Tongue (tissue), 2 donors: ENCODE data around the gene PLA2G4A. TPM values are rescaled to one million over a fixed set of nuclear protein-coding genes. Genes with fewer than 3 reads are reported as not detected.
"Not testable (repeated sequence)": the region's sequence is repeated elsewhere in the genome, so short reads cannot be mapped to it uniquely, and the experiment has no call there.

Source experiments
- DNase-seq: peaks from one replicate; pipeline ENCODE4 v3.0.0-alpha.2; 2015
- total RNA-seq: library from RNA; depleted of rRNA; stranded (reverse); fragments of >200 nt; gene quantifications from one replicate; pipeline ENCODE4 v1.2.3, GENCODE V29; 2014

The PLA2G4A gene
- total RNA-seq, 1 donor from 2014 or later = 8.4 TPM

DNA sequence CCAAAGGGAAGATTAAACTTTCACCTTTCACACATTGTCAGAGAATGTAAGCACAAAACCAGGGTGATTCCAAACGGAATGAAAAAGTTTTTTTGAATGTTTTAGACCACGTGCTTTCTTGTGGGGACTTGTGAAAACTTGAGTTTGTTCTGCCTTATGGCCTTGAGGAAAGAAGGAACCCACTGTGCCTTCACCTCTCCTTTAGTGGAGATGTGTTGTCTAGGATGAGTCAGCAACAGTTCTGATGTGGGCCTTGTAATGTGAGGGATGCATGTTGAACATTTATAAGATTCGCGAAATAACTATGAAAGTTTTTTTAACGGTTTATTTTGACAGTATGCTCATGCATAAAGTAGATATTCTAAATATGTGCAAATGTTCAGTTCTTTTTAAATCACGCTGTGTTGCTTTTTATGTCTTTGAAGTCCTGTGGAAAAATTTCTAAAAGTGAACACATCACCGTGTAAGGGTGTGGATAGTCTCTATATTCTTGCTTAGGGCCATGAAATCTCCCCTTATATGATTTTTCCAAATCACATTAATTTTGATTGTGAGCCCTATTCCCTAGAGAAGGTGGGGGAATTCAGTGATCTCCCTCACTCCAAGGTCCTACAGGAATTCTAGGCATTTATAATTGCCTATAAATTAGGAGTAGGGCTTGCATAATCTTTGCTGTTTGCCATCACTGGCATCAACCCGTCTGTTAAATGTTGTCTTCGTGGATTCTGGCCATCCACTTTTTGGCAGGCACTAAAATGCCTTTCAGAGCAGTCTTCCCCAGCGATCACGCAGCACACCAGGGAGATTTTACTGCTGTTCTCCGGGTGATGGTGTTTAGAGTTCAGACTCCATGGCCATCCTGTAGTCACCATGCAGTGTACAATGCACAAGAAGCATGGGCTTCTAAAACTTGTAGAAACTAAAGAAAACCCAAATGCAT lies 47.4 kb downstream of the PLA2G4A start:
- no peak for DNase-seq

DNA sequence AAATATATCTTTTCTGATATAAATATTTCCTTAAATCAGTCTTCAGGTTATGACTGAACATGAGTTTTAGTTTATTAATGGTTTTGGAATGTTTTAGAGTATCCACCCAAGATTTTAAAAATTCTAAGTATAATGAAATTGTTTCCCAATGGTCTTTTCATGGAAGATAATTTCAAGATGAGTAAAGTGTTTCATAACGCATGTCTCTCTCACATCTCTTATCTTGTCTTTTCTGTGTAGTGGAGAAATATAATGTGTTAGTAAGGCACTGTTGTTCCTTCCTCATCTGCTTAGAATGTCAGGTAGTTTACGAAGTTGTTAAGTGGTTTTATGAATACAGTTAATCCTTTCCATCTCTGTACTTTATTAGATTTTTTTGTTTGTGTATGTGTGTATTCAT lies 49.6 kb downstream of the PLA2G4A start:
- no peak for DNase-seq

DNA sequence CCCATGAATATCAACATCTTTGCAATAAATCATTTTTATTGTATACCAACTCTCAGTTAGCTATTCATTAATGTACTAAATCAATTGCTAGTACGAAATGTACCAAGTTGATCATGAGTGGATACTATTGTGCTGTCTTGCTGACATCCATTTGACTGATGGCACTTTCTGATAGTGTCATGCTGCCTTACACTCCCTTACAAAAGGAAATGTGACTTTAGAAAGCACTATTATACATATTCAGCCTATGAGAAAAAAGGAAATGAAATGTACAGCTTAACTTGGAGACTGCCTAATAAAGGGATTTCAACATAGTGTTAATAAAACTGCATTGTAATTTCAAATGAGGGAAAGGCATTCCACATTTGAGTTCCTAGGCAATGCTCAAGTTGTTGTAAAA lies 52.2 kb downstream of the PLA2G4A start:
- no peak for DNase-seq

DNA sequence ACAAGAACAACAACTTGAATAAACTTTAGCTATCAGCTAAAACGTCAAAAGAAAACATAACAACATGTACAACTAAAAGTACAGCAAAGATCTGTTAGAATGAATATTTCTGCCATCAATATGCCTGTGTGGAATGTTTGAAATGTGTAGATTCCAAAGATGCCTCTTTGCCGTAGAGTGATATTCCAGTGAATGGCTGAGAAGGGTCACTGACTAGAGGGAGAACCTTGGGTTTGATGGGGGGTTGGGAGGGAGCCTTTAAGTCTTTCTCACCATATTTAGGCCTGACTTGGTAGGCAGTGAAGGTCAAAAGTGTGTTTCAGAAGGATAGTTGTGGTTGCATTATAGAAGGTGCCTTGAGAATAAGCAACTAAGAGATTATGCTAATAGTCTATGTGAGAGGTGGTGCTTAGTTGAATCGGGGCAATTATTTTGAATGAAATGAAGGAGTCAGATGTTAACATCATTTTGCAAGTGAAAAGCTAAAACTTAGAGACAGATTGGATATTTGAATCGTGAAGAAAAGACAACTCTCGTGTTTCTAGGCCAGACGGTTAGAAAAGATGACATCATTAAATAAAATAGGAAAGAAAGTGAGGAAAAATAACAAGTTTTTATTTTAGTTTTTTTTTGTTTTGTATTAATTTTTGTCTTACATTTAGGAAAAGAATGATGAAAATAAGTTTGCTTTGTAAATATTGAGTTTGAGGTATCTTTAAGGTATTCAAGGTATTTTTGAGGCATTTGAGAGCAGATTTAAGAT lies 53.8 kb downstream of the PLA2G4A start:
- DNase-seq = no peak

DNA sequence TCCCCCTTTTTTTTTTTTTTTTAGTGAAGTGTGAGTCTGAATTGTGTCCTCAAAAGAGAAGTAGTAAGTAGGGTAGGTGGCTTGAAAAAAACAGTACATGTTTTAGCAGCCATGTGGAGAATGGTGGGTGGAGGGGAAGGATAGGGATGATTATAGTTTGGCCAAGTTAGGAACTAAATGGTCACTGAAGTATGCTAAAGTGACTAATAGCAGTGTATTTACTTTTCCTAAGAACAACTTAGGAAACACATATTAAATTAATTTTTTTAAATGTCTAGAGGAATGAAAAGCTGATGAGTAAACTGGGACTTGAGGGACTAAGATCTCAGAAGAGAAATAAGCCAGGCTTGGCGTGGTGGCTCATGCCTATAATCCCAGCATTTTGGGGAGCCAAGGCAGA lies 55.5 kb downstream of the PLA2G4A start:
- no peak for DNase-seq

DNA sequence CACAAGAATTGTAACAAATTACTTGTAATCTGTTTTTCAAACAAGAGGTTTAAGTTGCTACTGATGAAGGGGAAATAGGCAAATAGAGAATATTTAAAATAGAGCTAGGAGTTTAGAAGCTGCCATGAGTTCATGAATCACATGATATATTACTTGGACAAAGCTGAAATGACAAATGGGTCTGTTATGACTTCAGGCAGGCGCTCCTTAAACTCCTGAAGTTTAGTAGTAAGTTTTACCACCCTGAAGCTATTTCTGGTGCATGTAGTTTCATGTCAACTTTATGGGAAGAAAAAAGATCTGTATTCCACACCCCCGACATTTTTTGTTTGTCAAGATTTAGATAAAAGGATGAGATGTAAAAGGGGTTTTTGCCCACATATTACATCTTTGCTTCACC lies 58.5 kb downstream of the PLA2G4A start:
- DNase-seq = no peak

DNA sequence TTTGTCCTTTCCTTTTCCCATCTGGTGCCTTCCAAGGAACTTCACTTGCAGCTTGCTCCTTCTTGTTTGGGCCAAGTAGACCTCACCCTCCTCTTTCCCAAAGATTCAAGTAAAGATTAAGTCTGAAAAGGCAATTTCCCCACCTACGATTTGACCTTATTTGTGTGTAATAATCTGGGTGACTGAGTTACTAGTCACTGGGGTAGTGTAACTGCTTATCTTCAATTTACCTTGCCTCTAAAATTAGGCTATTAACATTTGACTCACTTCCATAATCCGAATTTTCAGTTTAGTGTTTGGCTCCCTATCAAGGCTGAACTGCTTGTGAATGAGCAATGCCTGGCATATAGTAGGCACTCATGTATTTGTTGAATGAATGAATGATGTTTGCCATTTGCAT lies 59.6 kb downstream of the PLA2G4A start:
- DNase-seq = no peak

DNA sequence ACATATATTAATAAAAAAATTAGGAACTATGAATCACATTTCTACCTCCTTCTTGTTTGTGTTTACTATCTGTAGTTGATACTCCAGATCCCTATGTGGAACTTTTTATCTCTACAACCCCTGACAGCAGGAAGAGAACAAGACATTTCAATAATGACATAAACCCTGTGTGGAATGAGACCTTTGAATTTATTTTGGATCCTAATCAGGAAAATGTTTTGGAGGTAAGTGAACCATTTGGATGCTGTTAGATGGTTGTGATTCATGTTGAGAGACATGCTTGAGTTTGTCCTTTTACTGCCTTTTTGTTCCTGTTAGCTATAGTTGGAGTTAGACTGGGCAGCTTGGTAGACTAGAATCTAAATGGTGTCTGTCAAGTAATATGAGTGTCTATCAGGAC lies 64.2 kb downstream of the PLA2G4A start:
- no peak for DNase-seq

DNA sequence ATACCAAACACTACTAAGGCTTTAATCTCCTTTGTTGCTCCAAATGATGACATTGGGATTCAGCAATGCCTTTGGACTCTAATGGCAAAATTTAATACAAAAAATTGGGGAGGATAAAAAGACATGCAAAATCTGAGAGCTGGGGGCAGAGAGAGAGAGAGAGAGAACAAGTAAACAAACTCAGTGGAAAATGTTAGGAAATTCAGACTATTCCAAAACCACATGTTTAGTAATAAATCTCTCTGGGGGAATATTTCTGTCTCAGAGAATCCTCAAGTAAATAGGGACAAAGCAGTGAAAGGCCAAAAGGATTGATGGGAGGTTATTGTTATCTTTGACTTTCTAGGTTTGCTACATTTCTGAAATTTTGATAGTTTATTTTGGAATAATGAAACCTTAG lies 65.7 kb downstream of the PLA2G4A start:
- DNase-seq = no peak

DNA sequence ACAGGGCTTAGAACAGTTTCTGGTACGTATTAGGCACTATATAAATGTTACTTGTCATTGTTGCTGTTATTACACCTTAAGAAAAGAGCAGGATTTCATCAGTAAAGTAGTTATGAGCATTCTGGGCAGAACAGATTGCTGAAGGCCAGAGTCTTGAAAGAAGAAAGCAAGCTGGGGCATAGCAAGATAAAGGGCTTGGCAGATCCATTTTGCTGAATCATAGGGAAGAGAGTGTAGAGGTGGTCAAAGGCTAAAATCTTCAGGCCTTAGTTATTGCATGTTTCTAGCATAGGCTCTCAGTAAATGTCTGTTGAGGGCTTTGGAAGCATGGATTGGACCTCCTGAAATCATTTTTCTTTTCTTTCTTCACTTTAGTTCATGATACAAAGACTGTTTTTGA lies 67.5 kb downstream of the PLA2G4A start:
- DNase-seq = no peak

DNA sequence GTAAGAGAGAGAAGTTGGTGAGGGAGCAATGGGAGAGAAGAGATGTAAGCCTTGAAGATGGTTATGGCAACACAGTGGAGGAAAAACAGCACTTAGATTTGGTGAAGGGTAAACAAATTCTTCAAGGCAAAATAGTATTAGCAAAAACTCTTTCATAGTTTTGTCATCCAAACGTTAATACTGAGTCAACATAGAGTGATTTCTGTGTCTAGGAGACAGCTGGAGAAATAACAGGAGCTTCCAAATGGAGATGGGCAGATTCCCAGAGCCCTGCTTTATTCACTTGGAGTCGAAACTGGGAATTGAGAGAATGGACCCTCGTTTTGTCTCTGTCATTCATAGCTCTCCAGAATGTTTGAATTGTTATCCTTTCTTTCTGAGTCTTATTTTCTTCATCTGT lies 68.3 kb downstream of the PLA2G4A start:
- DNase-seq = no peak

DNA sequence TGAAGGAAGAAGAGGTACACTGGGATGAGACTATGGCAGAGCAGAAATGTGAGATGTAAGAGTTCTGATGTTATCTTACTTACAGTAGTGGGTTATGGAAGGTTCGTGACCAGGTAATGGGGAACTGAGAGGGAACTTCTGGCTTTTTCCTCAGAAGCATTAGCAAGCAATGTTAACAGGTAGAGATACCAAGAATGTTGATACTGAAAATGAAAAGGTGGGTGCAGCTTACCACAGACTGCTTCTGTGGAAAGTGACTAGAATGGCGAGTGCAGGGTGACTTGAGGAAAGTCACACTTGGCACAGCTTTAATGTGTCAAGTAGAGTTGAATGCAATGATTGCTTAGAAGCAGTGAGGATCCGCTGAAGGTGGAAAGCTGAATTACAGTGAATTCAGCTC lies 70.8 kb downstream of the PLA2G4A start:
- no peak for DNase-seq

DNA sequence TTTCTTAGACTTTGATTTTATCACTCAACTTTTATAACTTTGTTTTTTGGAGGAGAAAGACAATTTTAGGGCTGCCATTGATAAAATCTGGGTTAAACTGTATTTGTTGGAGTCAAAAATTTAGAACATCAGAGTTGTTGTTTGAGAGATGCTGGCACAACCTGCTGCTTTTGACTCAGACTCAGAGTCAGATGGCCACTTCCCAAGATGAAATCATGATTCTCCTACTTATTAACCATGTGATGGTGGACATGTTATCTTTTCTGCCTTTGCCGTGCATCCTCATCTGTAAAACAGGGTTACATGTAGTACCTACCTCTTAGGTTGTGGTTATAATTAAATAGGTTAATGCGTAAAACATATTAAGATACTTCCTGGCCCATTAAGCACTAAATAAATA lies 71.2 kb downstream of the PLA2G4A start:
- no peak for DNase-seq

DNA sequence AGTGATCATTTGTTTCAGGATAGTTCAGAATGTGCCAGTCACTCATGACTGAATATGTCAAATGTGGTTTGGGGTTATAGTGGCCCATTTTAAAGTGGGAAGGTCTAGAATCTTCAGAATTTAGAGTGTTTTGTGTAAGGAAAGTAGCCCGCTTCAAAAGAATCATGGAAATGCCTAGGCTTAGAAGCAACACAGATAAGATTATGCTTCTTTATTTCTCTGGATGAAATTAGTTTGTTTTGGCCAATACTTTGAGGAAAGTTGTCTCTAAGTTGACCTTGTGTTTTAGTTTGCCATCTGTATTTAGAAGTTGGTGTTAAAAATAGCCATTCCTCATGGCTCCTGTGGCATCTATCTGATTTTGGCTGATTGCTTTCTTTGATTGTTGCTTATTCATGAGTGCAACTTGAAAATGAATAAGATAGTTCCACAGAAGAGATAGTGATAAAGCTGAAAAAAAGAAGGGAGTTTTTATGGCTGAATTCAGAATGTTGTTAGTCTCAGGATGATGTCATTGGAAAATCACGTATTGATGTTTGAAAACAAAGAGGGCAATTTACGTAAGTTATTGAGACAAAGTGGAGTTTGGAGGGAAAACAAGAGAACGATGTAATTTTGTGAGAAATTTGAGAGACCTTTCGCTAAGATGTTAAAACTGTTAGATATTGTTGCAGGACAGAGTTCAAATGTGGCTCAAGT lies 71.9 kb downstream of the PLA2G4A start:
- DNase-seq = no peak

DNA sequence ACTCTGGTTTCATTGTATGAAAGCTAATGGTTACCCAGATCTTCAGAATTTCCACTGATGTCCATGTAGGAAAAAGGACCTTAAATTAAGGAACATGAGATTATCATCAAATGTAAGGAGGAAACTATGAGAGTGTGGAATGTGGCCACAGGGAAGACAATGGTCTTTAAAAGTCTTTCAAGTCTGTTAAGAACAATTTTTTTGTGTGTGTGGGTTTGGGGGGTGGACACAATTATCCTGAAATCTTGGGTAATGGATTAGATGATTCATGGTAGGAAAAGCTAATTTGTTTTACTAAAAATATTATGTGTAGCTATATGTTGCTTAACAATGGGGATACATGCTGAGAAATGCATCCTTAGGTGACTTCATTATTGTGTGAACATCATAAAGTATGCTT lies 72.9 kb downstream of the PLA2G4A start:
- no peak for DNase-seq

DNA sequence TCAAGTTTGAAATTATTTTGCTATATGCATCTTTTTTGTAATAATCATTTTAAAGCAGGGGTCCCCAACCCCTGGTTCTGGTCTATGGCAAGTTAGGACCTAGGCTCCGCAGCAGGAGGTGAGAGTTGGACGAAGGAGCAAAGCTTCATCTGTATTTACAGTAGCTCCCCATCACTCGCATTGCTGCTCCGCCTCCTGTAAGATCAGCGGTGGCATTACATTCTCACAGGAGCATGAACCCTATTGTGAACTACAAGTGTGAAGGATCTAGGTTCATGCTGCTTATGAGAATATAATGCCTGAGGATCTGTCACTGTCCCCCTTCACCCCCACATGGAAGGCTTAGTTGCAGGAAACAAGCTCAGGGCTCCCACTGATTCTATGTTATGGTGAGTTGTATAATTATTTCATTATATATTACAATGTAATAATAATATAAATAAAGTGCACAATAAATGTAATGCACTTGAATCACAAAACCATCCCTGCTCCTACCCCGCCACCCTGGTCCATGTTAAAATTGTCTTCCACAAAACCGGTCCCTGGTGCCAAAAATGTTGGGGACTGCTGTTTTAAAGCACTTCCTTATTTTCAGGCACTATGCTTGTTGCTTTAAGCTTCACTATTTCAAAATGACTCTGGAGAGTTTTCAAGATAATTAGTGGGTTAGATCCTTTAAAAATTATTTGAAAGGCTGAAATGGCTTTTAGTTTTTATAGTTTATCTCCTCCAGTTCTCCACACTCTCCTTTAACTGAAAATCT lies 74.8 kb downstream of the PLA2G4A start:
- no peak for DNase-seq

DNA sequence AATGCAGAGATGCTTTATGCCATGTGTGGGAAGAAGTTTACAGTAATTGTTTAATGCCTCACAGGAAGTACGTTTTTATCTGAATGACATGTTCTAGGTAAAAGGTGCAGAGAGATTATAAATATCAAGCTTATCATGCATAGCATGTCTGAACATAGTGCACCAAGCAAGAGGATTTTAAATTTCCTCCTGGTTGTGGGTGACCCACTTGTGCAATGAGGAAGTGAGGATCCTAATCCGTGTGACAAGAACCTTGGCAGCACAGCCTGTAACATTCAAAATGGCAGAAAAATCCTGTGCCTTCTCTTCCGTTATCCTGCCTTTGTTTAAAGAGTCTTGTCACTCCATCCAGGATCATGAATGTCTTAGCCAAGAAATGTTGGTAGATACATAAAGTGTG lies 75.6 kb downstream of the PLA2G4A start:
- DNase-seq = no peak

DNA sequence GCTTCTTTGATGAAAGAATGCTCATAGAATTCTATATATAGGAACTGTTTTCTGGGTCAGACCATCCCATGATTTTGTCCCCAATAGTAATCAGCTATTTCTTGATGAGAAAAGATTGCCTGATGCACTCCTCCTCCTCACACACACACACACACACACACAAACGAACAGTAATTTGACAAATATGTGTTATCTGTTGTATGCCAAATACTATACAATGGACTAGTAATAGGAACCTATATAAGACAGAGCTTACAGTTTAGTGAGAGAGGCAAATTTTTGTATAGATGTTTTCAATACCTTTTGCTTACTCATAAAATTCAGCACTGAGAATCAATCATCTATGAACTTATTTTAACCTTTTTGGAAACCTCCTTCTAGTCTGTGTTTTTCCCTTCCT lies 76.8 kb downstream of the PLA2G4A start:
- no peak for DNase-seq

DNA sequence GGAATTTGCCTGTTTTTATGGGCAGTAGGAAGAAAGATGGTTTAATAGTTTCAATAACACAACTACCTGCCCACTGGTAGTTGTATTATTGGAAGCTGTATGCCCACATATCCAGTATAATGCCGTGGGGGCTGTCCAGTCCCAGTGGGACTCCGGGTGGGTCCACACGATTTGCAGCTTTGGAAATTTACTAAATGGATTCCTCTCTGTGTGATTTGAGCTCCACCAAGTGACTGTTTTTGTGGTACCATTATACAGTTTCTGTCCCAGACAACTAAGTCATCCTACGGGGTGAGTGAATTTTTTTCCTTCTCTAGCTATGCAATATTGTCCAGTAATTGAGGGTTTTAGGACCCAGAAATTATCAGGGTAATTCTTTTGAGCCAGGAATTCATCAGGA lies 86.8 kb downstream of the PLA2G4A start:
- DNase-seq = no peak

DNA sequence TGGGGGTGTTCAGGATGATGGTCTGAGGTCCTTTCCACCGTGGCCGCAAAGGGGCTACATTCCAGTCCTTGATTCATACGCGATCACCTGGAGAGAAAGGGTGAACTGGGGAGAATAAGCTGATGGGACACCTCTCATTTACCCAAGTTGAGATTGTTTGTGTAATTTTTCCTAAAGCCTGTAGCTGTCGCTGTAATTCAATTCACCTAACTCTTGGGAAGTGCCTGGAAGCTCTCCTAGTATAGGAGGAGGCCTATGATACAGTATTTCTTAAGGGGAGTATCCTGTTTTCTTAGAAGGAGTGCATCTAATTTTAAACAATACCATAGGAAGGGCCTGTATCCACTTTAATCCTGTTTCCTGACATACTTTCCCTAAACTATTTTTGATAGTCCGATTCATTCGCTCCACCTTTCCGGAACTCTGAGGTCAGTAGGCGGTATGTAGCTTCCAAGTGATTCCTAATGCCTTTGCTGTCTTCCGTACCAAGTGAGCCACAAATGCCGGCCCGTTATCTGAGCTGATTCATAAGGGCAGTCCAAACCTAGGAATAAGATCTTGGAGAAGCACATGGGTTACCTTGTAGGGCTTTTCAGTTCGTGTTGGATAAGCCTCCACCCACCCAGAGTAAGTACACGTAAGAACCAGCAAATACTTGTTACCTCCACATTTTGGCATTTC lies 88.5 kb downstream of the PLA2G4A start:
- not testable (repeated sequence) for DNase-seq

DNA sequence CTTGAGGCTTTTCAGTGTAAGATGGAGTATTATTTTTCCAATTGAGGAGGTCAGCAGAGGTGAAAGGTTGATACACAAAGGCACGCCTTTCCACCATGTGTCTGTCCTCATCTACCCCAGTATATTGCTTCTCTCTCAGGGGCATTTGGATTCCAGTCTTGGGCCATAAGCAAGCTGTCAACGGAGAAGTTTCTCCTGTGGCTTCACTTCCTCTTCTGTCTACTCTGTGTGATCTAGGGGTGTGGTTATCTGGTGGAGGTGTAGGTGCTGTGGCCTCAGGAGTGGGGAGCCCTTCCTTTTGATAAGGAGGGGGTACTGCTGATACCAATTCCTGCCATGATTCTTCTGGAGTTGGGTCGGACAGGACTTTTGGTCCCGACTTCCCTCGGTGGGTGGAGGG lies 92.6 kb downstream of the PLA2G4A start:
- DNase-seq = not testable (repeated sequence)

DNA sequence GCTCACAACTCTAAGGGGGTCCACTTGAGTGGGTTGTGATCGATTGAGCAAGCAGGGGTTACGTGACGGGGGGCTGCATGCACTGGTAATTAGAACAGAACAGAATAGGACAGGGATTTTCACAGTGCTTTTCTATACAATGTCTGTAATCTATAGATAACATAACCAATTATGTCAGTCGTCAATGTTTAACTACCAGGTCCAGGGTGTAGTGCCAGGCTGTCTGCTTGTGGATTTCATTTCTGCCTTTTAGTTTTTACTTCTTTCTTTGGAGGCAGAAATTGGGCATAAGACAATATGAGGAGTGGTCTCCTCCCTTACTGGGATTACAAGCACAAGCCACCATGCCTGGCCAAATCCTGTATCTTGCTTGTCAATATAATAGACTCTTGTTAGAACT lies 94.1 kb downstream of the PLA2G4A start:
- not testable (repeated sequence) for DNase-seq
